ENCODE results near the gene S100A13. TPM values are rescaled to one million over a fixed set of nuclear protein-coding genes. Genes with fewer than 3 reads are reported as not detected.

S100A13 gene
- total and polyA plus RNA-seq, 9 of the 15 experiments (the other 6 are each of a cell fraction or from before 2014, with no cell fraction given): 41.9 to 129 (median 58.0) TPM

- BruUV-seq (replicated peaks): TSS peak; percentile 1
- H3K4me2 ChIP-seq (ENCODE audit: insufficient read depth, low read length): no peak overlapping the region
- H4K20me1 ChIP-seq (replicated peaks; ENCODE audit: control insufficient read depth, insufficient read depth, low read length): no peaks in the 10 kb centered on the region
- FAIRE-seq: peak; percentile 40
- no peaks in the 10 kb centered on the region for H3K27me3 ChIP-seq (ENCODE audit: control insufficient read depth in 2 of 2, insufficient read depth in 2 of 2, low read length in 2 of 2)
- no peak overlapping the region for H3K27ac ChIP-seq (ENCODE audit: extremely low read depth, low read depth, low read length)
- intact Hi-C loops (cut with micrococcal nuclease): no loop called here
- POLR2A ChIA-PET: interaction anchor here (0.8 to 14.7 kb wide), 6 partner anchors 8 to 18 kb away, joined by 3 to 205 read pairs (median 4); partner anchors contain the start of genes CHTOP and SNAPIN
- no peak for TF ChIP-seq HNRNPL (IDR thresholded peaks at IDR 0.05; ENCODE audit: low read depth, low read length)
- peak; percentile 25 for TF ChIP-seq EWSR1 (IDR thresholded peaks at IDR 0.05; ENCODE audit: borderline replicate concordance, low read depth, partially characterized antibody)
- ATAC-seq: peak; percentile 32
- DNase-seq (ENCODE audit: extremely low read depth in 1 of 4, low spot score in 3 of 4): no peak
- WGBS (ENCODE audit: insufficient coverage, low coverage, missing lambda C conversion rate): 80% methylated on average over 4 of the region's 5 CpGs
- no peaks in the 10 kb centered on the region for H3K9me3 ChIP-seq (replicated peaks; ENCODE audit: control insufficient read depth, insufficient read depth, low read depth, low read length)
- in situ Hi-C loops (cut with MboI): no loop called here
- H3K9ac ChIP-seq (ENCODE audit: insufficient read depth in 1 of 2, low read depth in 2 of 2, low read length in 2 of 2): no peak overlapping the region
- H3K9me1 ChIP-seq (ENCODE audit: control insufficient read depth, insufficient read depth, low read length): no peaks in the 10 kb centered on the region
- H3K4me1 ChIP-seq (replicated peaks in 1 of 2; ENCODE audit: control insufficient read depth in 2 of 2, insufficient read depth in 2 of 2, low read length in 2 of 2): peaks cover 14% of the 10 kb centered on the region in 2 experiments
- no peaks in the 10 kb centered on the region for H3K79me2 ChIP-seq (ENCODE audit: control insufficient read depth, insufficient read depth, low read length)
- H3K36me3 ChIP-seq (ENCODE audit: control insufficient read depth, insufficient read depth, low read length): peaks cover 54% of the 10 kb centered on the region
- CTCF ChIA-PET (ENCODE audit: low intra/inter-chr PET ratio): no interaction called here
- H3K4me3 ChIP-seq: no peak overlapping the region
- H2AFZ ChIP-seq (ENCODE audit: low read depth, low read length): no peak overlapping the region
Observed at GRCh38 chr1:153646672-153647345, 19.5 kb upstream of the S100A13 start.

GRCh38 chr1:153643816-153644215, 16.5 kb upstream of the S100A13 start:
- Histone ChIP-seq H4K20me1 (replicated peaks; ENCODE audit: control insufficient read depth, insufficient read depth, low read length) (no peaks in the 10 kb centered on the region), H3K9me1 (ENCODE audit: control insufficient read depth, insufficient read depth, low read length) (no peaks in the 10 kb centered on the region), H3K9ac (ENCODE audit: insufficient read depth in 1 of 2, low read depth in 2 of 2, low read length in 2 of 2) (no peak overlapping the region), H3K27ac (ENCODE audit: extremely low read depth, low read depth, low read length) (no peak overlapping the region), H3K36me3 (ENCODE audit: control insufficient read depth, insufficient read depth, low read length) (peaks cover 84% of the 10 kb centered on the region), H3K79me2 (ENCODE audit: control insufficient read depth, insufficient read depth, low read length) (peaks cover 12% of the 10 kb centered on the region; the same call in 2 of the 3 replicates), H3K27me3 (ENCODE audit: control insufficient read depth in 2 of 2, insufficient read depth in 2 of 2, low read length in 2 of 2) (no peaks in the 10 kb centered on the region), H3K4me1 (replicated peaks in 1 of 2; ENCODE audit: control insufficient read depth in 2 of 2, insufficient read depth in 2 of 2, low read length in 2 of 2) (peaks cover 8 to 9% of the 10 kb centered on the region in 2 experiments; a peak in 3 of 5 replicates), H3K4me2 (ENCODE audit: insufficient read depth, low read length) (no peak overlapping the region), H3K4me3 (no peak overlapping the region), H3K9me3 (replicated peaks; ENCODE audit: control insufficient read depth, insufficient read depth, low read depth, low read length) (no peaks in the 10 kb centered on the region), H2AFZ (ENCODE audit: low read depth, low read length) (no peak overlapping the region)
- no peak for FAIRE-seq
- in situ Hi-C loops (cut with MboI): no loop called here
- POLR2A ChIA-PET: interaction anchor here (0.6 to 14.7 kb wide), 6 partner anchors 5 to 302 kb away, joined by 3 to 205 read pairs (median 10); partner anchors contain the start of genes CHTOP and SNAPIN
- DNase-seq (ENCODE audit: extremely low read depth in 1 of 4, low spot score in 3 of 4): no peak
- BruUV-seq (replicated peaks): no TSS peak
- intact Hi-C loops (cut with micrococcal nuclease): no loop called here
- no peak for ATAC-seq
- CTCF ChIA-PET (ENCODE audit: low intra/inter-chr PET ratio): no interaction called here
- TF ChIP-seq RBBP5 (IDR thresholded peaks at IDR 0.05; ENCODE audit: borderline replicate concordance, insufficient read depth, low read length, poor library complexity, severe bottlenecking): no peak
- no peak for TF ChIP-seq GABPB2 (CRISPR knock-in tag; conservative IDR thresholded peaks at IDR 0.05)
- TF ChIP-seq KLF6 (CRISPR knock-in tag; IDR thresholded peaks at IDR 0.05; ENCODE audit: borderline replicate concordance): no peak
- TF ChIP-seq HSF4 (CRISPR knock-in tag; IDR thresholded peaks at IDR 0.05; ENCODE audit: borderline replicate concordance): no peak
- no peak for TF ChIP-seq CREBBP (IDR thresholded peaks at IDR 0.05; ENCODE audit: low read depth, low read length)
- TF ChIP-seq RUNX1 (IDR thresholded peaks at IDR 0.05; ENCODE audit: low read depth): no peak
- TF ChIP-seq ZNF639 (CRISPR knock-in tag; conservative IDR thresholded peaks at IDR 0.05 in 1 of 2, IDR thresholded peaks at IDR 0.05 in 1 of 2): no peak
- TF ChIP-seq NEUROD1 (IDR thresholded peaks at IDR 0.05; ENCODE audit: borderline replicate concordance, low read depth, low read length, partially characterized antibody): no peak

Data from K562 (cell line).